Suprapubic skin (tissue), 3 donors: ENCODE measurements around the gene ATG16L2.
"Not testable (repeated sequence)": the region's sequence is repeated elsewhere in the genome, so short reads cannot be mapped to it uniquely, and the experiment has no call there.

Experiments used
- CTCF ChIP-seq, 2 donors: fragments of 200-600 bp in 1 of 2; fragments of 450-650 bp in 1 of 2; sonication (generic) in 1 of 2; IDR thresholded peaks; one replicate each; pipeline ENCODE4 v1.5.1; 2016 to 2019; ENCODE audit warnings: antibody characterized with exemption in 2 of 2, mild to moderate bottlenecking in 1 of 2, moderate library complexity in 1 of 2
- EP300 ChIP-seq: sonication (generic); formaldehyde crosslinking; IDR thresholded peaks from one replicate; pipeline ENCODE4 v1.6.1; 2017; ENCODE audit warnings: antibody characterized with exemption
- POLR2A ChIP-seq, 2 donors: fragments of 450-650 bp; IDR thresholded peaks; one replicate each; pipeline ENCODE4 v1.6.1; 2017; ENCODE audit warnings: antibody characterized with exemption in 2 of 2, mild to moderate bottlenecking in 2 of 2, moderate library complexity in 2 of 2

- not testable (repeated sequence) for TF ChIP-seq CTCF (IDR thresholded peaks at IDR 0.05); POLR2A (IDR thresholded peaks at IDR 0.05); EP300
Measured at GRCh38 chr11:72827656-72828055, 13.4 kb downstream of the ATG16L2 start.
